Amniotic stem cell (primary cell): ENCODE results near the gene KRTAP4-5.
"Not testable (repeated sequence)": the region's sequence is repeated elsewhere in the genome, so short reads cannot be mapped to it uniquely, and the experiment has no call there.

Source experiments
- DNase-seq: peaks from one replicate; lab custom pipeline; 2025; lab: John Stamatoyannopoulos, UW

The KRTAP4-5 gene

GRCh38 chr17:41149652-41149985 lies at the start of gene KRTAP4-5:
TSS of gene KRTAP4-5 (minus strand) at chr17:41149825. CDS start at chr17:41149767, 58 bp downstream.
- DNase-seq: no peak

DNA sequence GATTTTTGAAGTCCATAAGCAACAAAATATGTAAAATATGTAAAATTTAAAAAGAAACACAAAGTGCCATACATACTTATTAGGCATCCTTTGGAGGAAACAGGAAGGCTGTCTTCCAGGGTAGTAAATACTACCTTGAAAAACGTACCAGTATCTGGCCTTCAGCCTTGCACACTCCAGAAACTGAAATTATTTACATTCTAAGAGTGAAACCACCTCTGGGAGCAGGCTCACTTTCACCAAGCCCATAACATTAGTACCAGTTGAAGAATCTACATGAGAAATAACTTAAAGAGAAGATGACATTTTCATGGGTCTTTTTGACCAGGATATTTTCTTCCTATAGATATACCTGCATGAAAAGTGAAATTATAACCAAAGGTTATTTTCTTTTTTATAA lies 46.4 kb upstream of the KRTAP4-5 start:
- DNase-seq: no peak

GRCh38 chr17:41190328-41190727 lies 40.7 kb upstream of the KRTAP4-5 start:
- no peak for DNase-seq

DNA sequence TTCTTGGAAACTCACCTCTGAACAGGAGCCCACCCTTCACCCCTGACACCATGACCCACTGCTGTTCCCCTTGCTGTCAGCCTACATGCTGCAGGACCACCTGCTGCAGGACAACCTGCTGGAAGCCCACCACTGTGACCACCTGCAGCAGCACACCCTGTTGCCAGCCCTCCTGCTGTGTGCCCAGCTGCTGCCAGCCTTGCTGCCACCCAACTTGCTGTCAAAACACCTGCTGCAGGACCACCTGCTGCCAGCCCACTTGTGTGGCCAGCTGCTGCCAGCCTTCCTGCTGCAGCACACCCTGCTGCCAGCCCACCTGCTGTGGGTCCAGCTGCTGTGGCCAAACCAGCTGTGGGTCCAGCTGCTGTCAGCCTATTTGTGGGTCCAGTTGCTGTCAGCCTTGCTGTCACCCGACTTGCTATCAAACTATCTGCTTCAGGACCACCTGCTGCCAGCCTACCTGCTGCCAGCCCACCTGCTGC lies 40.3 kb upstream of the KRTAP4-5 start, which contains the start of gene KRTAP9-1:
TSS of gene KRTAP9-1 (plus strand) at position 51 of the 482 bp plus-strand sequence. CDS start at position 51, 0 bp downstream.
- not testable (repeated sequence) for DNase-seq

GRCh38 chr17:41186872-41187271 lies 37.2 kb upstream of the KRTAP4-5 start:
- DNase-seq: no peak

- DNase-seq: no peak
These were observed 35.4 kb upstream of the KRTAP4-5 start for GRCh38 chr17:41185001-41185400.

GRCh38 chr17:41184480-41184961 lies 34.9 kb upstream of the KRTAP4-5 start, which contains the start of gene KRTAP4-1:
TSS of gene KRTAP4-1 (minus strand) at chr17:41184911. CDS start at chr17:41184854, 57 bp downstream.
- no peak for DNase-seq

- DNase-seq: no peak
These were observed 29.4 kb upstream of the KRTAP4-5 start for GRCh38 chr17:41178843-41179616.

- DNase-seq: no peak
These were observed 28.7 kb upstream of the KRTAP4-5 start for GRCh38 chr17:41178341-41178740.

GRCh38 chr17:41177727-41178271 lies 28.2 kb upstream of the KRTAP4-5 start, which contains the start of gene KRTAP4-2:
TSS of gene KRTAP4-2 (minus strand) at chr17:41178221. CDS start at chr17:41178164, 57 bp downstream.
- DNase-seq: no peak

DNA sequence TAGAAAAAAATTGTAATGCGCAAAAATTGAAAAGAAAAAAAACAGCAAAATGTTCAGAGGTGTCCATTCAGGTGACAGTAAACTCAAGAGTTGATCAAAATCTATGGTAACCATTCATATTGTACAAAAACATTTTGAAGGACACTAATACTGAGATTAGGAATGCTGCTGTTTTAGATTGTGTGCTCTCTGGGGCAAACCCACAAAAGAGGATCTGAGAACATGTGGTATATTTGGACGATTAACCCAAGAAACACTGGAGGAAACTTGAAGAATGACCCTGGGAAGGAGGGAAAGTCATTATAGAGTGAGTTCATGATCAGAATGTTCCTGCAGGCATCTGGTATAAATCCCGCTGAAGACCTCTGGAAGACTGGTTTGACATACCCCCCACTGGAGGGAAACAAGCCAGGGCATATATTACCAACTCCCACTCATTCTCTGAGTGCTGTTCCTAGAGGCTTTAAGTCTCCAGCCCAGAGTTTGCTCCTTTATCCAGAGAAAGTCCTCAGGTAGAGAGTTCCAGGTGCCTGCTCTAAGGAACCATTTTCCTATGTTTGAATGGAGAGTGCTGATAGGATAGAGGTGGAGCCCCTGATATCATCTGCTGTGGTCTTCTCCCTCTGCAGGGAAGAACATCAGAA lies 27.2 kb upstream of the KRTAP4-5 start:
- DNase-seq: no peak

DNA sequence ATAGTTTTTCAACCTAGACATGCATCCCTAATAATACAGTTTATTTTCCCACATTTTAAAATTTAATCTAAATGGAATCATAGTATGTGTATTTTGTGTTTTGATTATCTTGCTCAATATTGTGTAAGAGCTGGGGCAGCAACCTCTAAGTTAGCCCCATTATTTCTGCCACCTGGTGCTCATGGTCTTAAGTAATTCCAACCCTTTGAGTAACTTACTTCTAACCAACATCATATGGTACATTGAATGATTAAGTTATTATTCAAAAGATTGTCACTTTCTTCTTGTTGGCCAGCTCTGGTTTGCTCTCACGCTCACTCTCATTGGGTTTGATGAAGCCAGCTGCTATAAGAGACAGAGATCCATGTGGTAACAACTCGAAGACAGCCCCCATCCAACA lies 22.3 kb upstream of the KRTAP4-5 start:
- no peak for DNase-seq

GRCh38 chr17:41168121-41168520 lies 18.5 kb upstream of the KRTAP4-5 start, which contains the start of gene KRTAP4-3:
TSS of gene KRTAP4-3 (minus strand) at chr17:41168221. CDS start at chr17:41168172, 49 bp downstream.
- DNase-seq: no peak

DNA sequence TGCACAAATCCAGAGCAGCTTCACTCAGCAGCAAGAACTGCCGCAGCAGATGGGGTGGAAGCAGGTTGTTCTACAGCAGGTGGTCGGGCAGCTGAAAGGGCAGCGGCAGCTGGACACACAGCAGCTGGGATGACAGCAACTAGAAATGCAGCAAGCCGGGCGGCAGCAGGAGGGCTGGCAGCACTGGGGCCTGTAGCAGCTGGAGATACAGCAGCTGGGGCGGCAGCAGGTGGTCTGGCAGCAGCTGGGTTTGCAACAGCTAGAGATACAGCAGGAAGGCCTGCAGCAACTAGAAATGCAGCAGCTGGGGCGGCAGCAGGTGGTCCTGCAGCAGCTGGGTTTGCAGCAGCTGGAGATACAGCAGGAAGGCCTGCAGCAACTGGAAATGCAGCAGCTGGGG lies 17.9 kb upstream of the KRTAP4-5 start:
- no peak for DNase-seq

DNA sequence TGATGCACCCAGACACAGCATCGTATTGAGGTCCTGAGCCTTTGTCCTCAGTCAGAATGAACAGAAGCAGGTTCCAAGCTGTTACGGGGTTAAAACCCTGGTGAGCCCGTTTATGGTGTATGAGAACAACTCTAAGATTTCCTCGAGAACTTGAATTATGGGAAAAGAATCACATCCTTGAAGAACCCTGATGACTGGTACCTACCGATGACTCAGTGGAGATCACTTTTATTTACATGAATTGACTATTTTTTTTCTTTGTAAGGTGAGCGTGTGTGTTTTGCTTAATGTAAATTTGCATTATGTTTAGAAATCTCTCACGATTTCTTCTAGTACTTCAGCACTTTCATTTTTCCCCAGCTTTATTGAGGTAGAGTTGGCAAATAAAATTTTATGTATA lies 14.2 kb upstream of the KRTAP4-5 start:
- no peak for DNase-seq

DNA sequence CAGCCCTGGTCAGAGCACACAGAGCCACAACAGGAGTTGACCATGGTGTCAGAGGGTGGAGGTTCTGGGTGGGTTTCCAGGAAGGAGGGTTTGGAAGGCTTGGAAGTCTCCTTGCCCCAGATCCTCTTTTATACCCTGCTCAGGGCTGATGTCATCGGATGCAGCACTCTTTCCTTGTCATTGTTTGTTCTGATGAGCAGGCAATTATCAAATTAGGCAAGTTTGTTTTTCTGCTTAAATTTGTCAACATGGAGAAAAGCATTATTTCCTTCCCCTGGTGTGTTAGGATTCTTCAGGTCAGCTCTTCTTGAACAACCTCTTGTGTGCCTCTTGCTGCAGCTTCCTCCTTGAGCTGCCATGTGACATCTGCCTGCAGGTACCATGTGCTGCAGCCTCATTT lies 11.0 kb upstream of the KRTAP4-5 start, which contains the start of gene KRTAP4-4:
TSS of gene KRTAP4-4 (minus strand) at position 101 of the 400 bp plus-strand sequence. CDS start at position 44, 57 bp downstream.
- DNase-seq: no peak

DNA sequence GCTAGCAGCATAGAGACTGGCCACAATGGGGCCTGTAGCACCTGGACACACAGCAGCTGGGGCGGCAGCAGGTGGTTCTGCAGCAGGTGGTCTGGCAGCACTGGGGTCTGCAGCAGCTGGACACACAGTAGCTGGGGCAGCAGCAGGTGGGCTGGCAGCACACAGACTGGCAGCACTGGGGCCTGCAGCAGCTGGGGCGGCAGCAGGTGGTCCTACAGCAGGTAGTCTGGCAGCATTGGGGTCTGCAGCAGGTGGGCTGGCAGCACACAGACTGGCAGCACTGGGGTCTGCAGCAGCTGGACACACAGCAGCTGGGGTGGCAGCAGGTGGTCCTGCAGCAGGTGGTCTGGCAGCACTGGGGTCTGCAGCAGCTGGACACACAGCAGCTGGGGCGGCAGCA lies 10.6 kb upstream of the KRTAP4-5 start:
- not testable (repeated sequence) for DNase-seq

DNA sequence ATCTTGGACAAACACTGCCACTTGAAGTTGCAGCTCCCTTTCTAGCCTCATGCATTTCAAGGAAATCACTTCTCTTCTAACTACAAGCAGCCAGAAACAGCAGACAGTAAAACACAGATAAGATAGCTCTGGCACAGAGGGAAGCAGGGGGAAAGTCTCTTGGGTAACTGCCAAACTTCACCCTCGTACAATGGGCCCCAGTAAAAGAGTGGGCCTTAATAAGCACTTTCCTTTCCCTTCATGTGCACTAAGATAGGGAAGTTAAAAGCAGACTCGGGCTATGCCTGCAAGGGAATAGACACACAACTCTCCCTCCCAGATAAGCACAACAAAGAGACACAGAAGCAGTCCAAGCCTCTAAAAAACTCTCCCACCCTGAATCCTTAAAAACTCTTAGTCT lies 4.2 kb upstream of the KRTAP4-5 start:
- DNase-seq: no peak

DNA sequence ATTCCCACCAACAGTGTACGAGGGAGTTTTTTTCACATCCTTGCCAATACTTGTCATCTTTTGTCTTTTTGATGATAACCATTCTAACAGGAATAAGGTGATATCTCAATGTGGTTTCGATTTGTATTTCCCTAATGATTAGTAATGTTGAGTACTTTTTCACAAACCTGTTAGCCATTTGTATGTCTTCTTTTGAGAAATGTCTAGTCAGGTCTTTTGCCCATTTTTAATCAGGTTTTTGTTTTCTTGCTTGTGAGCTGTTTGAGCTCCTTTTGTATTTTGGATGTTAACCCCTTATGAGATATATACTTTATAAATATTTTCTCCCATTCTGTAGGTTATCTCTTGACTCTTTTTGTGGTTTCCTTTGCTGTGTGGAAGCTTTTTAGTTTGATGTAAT lies 1.9 kb upstream of the KRTAP4-5 start:
- DNase-seq: no peak

DNA sequence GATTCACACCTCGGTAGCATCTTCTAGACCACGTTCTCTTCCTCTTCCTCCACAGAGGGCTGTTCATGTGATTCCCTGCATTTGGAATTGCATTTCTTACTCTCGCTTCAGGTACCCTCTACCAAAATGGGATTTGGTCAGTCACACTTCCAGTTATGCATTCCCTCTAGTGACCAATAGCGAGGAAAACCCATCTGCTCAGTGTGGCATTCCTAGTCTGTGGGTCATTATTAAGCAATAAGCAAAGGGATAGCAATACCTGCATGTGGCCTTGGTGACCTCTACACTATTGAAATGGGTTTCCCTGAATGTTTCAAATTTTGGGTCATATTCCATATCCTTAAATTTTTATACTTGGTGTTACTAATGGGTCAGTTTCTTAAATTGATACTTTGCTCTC lies 401 bp upstream of the KRTAP4-5 start:
- no peak for DNase-seq

GRCh38 chr17:41148971-41149651 lies 514 bp downstream of the KRTAP4-5 start:
- not testable (repeated sequence) for DNase-seq
